H1 (cell line): ENCODE data around the gene CSDE1. TPM values are rescaled to one million over a fixed set of nuclear protein-coding genes. Genes with fewer than 3 reads are reported as not detected.

Source experiments
- CBX8 ChIP-seq: fragments of 300-800, 300-1000 bp; sonication (generic); IDR thresholded peaks from 2 replicates; pipeline ENCODE4 v1.7.1; 2016; ENCODE audit warnings: low read depth, low read length, borderline replicate concordance
- CTBP2 ChIP-seq: IDR thresholded peaks from 2 replicates; pipeline ENCODE4 v1.7.0; 2011; ENCODE audit warnings: borderline replicate concordance, mild to moderate bottlenecking, moderate library complexity, mixed read lengths, low read length; ENCODE audit not compliant: insufficient read depth, insufficient read length
- EP300 ChIP-seq, 2 experiments: IDR thresholded peaks; 1 replicate in 1 of 2; 2 replicates in 1 of 2; pipeline ENCODE4 v1.6.1; 2011 to 2012; ENCODE audit warnings: low read depth in 2 of 2, low read length in 2 of 2, mild to moderate bottlenecking in 2 of 2, borderline replicate concordance in 1 of 2, inconsistent platforms in 1 of 2, moderate library complexity in 1 of 2
- EZH2 ChIP-seq: fragments of 200-600 bp; sonication (generic); IDR thresholded peaks from 2 replicates; pipeline ENCODE4 v1.7.1; 2012; ENCODE audit warnings: low read depth, mild to moderate bottlenecking, moderate library complexity, low read length, inconsistent platforms; ENCODE audit not compliant: severe bottlenecking
- POLR2A ChIP-seq, 2 experiments: IDR thresholded peaks; 1 replicate in 1 of 2; 2 replicates in 1 of 2; pipeline ENCODE4 v1.6.1; 2011; ENCODE audit warnings: low read depth in 2 of 2, low read length in 2 of 2, mild to moderate bottlenecking in 2 of 2; ENCODE audit errors: control extremely low read depth in 1 of 2
- SP1 ChIP-seq: IDR thresholded peaks from 2 replicates; pipeline ENCODE4 v1.6.1; 2011; ENCODE audit warnings: low read depth, low read length
- SP4 ChIP-seq: IDR thresholded peaks from 2 replicates; pipeline ENCODE4 v1.6.1; 2012; ENCODE audit warnings: low read length, inconsistent platforms
- SUZ12 ChIP-seq: fragments of 200-600 bp; sonication (generic); IDR thresholded peaks from 2 replicates; pipeline ENCODE4 v1.6.1; 2012; ENCODE audit warnings: mild to moderate bottlenecking, inconsistent platforms, low read length, moderate library complexity, mixed read lengths
- TAF1 ChIP-seq: IDR thresholded peaks from 2 replicates; pipeline ENCODE4 v1.6.1; 2011; ENCODE audit warnings: mild to moderate bottlenecking, low read depth, low read length
- polyA plus RNA-seq, 7 experiments: library from polyadenylated mRNA; depleted of rRNA in 3 of 7; stranded (reverse) in 5 of 7; unstranded in 2 of 7; fragments of >200 nt in 5 of 7; fragments of 200-250 nt in 2 of 7; gene quantifications; 1 replicate in 5 of 7; 2 replicates in 1 of 7; 4 replicates in 1 of 7; pipeline versions ENCODE4 v1.2.1 to v1.2.3, GENCODE V29; 2011 to 2013; ENCODE audit warnings: missing spikeins in 2 of 7, mixed read lengths in 2 of 7
- total RNA-seq: library from RNA; stranded (reverse); fragmentation: NEBNext Ultra II Directional; extraction: Animal tissue kit (Norgen Biotek cat#: 25700); gene quantifications from 2 replicates; pipeline ENCODE4 v1.2.1, GENCODE V29; 2021
- TF ChIP-seq, protein P1 (sequence below): fragments of 300-600 bp; sonication (generic); IDR thresholded peaks from 2 replicates; pipeline ENCODE4 v1.7.1; 2012; ENCODE audit warnings: low read length, moderate library complexity, mild to moderate bottlenecking, inconsistent platforms; ENCODE audit not compliant: insufficient replicate concordance

Gene CSDE1
- total and polyA plus RNA-seq, 2 of the 8 experiments (the other 6 are each of a cell fraction or from before 2014, with no cell fraction given), result 149 to 635 TPM

- TF ChIP-seq, protein P1, sequence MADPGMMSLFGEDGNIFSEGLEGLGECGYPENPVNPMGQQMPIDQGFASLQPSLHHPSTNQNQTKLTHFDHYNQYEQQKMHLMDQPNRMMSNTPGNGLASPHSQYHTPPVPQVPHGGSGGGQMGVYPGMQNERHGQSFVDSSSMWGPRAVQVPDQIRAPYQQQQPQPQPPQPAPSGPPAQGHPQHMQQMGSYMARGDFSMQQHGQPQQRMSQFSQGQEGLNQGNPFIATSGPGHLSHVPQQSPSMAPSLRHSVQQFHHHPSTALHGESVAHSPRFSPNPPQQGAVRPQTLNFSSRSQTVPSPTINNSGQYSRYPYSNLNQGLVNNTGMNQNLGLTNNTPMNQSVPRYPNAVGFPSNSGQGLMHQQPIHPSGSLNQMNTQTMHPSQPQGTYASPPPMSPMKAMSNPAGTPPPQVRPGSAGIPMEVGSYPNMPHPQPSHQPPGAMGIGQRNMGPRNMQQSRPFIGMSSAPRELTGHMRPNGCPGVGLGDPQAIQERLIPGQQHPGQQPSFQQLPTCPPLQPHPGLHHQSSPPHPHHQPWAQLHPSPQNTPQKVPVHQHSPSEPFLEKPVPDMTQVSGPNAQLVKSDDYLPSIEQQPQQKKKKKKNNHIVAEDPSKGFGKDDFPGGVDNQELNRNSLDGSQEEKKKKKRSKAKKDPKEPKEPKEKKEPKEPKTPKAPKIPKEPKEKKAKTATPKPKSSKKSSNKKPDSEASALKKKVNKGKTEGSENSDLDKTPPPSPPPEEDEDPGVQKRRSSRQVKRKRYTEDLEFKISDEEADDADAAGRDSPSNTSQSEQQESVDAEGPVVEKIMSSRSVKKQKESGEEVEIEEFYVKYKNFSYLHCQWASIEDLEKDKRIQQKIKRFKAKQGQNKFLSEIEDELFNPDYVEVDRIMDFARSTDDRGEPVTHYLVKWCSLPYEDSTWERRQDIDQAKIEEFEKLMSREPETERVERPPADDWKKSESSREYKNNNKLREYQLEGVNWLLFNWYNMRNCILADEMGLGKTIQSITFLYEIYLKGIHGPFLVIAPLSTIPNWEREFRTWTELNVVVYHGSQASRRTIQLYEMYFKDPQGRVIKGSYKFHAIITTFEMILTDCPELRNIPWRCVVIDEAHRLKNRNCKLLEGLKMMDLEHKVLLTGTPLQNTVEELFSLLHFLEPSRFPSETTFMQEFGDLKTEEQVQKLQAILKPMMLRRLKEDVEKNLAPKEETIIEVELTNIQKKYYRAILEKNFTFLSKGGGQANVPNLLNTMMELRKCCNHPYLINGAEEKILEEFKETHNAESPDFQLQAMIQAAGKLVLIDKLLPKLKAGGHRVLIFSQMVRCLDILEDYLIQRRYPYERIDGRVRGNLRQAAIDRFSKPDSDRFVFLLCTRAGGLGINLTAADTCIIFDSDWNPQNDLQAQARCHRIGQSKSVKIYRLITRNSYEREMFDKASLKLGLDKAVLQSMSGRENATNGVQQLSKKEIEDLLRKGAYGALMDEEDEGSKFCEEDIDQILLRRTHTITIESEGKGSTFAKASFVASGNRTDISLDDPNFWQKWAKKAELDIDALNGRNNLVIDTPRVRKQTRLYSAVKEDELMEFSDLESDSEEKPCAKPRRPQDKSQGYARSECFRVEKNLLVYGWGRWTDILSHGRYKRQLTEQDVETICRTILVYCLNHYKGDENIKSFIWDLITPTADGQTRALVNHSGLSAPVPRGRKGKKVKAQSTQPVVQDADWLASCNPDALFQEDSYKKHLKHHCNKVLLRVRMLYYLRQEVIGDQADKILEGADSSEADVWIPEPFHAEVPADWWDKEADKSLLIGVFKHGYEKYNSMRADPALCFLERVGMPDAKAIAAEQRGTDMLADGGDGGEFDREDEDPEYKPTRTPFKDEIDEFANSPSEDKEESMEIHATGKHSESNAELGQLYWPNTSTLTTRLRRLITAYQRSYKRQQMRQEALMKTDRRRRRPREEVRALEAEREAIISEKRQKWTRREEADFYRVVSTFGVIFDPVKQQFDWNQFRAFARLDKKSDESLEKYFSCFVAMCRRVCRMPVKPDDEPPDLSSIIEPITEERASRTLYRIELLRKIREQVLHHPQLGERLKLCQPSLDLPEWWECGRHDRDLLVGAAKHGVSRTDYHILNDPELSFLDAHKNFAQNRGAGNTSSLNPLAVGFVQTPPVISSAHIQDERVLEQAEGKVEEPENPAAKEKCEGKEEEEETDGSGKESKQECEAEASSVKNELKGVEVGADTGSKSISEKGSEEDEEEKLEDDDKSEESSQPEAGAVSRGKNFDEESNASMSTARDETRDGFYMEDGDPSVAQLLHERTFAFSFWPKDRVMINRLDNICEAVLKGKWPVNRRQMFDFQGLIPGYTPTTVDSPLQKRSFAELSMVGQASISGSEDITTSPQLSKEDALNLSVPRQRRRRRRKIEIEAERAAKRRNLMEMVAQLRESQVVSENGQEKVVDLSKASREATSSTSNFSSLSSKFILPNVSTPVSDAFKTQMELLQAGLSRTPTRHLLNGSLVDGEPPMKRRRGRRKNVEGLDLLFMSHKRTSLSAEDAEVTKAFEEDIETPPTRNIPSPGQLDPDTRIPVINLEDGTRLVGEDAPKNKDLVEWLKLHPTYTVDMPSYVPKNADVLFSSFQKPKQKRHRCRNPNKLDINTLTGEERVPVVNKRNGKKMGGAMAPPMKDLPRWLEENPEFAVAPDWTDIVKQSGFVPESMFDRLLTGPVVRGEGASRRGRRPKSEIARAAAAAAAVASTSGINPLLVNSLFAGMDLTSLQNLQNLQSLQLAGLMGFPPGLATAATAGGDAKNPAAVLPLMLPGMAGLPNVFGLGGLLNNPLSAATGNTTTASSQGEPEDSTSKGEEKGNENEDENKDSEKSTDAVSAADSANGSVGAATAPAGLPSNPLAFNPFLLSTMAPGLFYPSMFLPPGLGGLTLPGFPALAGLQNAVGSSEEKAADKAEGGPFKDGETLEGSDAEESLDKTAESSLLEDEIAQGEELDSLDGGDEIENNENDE, result no peak
- TF ChIP-seq CBX8 (no peak), EP300 (IDR thresholded peaks at IDR 0.05; ENCODE audit: borderline replicate concordance in 1 of 2, low read depth in 2 of 2, low read length in 2 of 2) (0 out of 3 replicates have a peak, but pooled peaks of 1 of the 2 experiments have one; percentile 25), TAF1 (peak; percentile 99), SP1 (peak; percentile 21; the same call in 1 of the 2 replicates), CTBP2 (no peak), POLR2A (IDR thresholded peaks at IDR 0.05; ENCODE audit: control extremely low read depth in 1 of 2, low read depth in 2 of 2, low read length in 2 of 2) (peak; percentile 95 to 96), SUZ12 (no peak), EZH2 (no peak), SP4 (peak; percentile 74; the same call in 1 of the 2 replicates)
Observed at GRCh38 chr1:114757455-114758255, at the start of gene CSDE1 (continued).
